Trophoblast cell (in vitro differentiated cells and primary cell): ENCODE measurements around the gene CLIP4.

Source experiments
- DNase-seq, 2 donors: peaks; one replicate each; pipeline ENCODE4 v3.0.0-alpha.2; 2016
- H2AFZ ChIP-seq: 2 replicates; pipeline ENCODE4 v1.6.1; 2013; ENCODE audit warnings: low read length, moderate library complexity, mild to moderate bottlenecking; ENCODE audit not compliant: insufficient read depth, poor library complexity
- H2AK5ac ChIP-seq: 2 replicates; pipeline ENCODE4 v1.6.1; 2013; ENCODE audit warnings: mild to moderate bottlenecking, low read length
- H2BK120ac ChIP-seq: 2 replicates; pipeline ENCODE4 v1.6.1; 2013; ENCODE audit warnings: low read length, mild to moderate bottlenecking, moderate library complexity; ENCODE audit not compliant: insufficient read depth, poor library complexity
- H2BK12ac ChIP-seq: 2 replicates; pipeline ENCODE4 v1.6.1; 2013; ENCODE audit warnings: mild to moderate bottlenecking, low read length, moderate library complexity
- H2BK5ac ChIP-seq: 2 replicates; pipeline ENCODE4 v1.6.1; 2013; ENCODE audit warnings: low read length, low read depth, moderate library complexity, mild to moderate bottlenecking; ENCODE audit not compliant: poor library complexity
- H3K14ac ChIP-seq: 2 replicates; pipeline ENCODE4 v1.6.1; 2013; ENCODE audit warnings: mild to moderate bottlenecking, low read length
- H3K18ac ChIP-seq: 2 replicates; pipeline ENCODE4 v1.6.1; 2013; ENCODE audit warnings: mild to moderate bottlenecking, low read length
- H3K23ac ChIP-seq: 2 replicates; pipeline ENCODE4 v1.6.1; 2013; ENCODE audit warnings: low read length
- H3K27ac ChIP-seq: 2 replicates; pipeline ENCODE4 v1.5.1; 2013; ENCODE audit warnings: low read depth, mild to moderate bottlenecking, inconsistent platforms, low read length, moderate library complexity
- H3K27me3 ChIP-seq: 2 replicates; pipeline ENCODE4 v1.6.1; 2013; ENCODE audit warnings: inconsistent platforms, mild to moderate bottlenecking, low read length, moderate library complexity; ENCODE audit not compliant: insufficient read depth
- H3K36me3 ChIP-seq, 2 experiments: 1 replicate in 1 of 2; 2 replicates in 1 of 2; pipeline ENCODE4 v1.6.1; 2013; ENCODE audit warnings: low read length in 2 of 2, mild to moderate bottlenecking in 2 of 2, moderate library complexity in 1 of 2; ENCODE audit not compliant: insufficient read depth in 2 of 2, control insufficient read depth in 1 of 2
- H3K4ac ChIP-seq: 2 replicates; pipeline ENCODE4 v1.6.1; 2013; ENCODE audit warnings: low read depth, mild to moderate bottlenecking, low read length, moderate library complexity
- H3K4me1 ChIP-seq, 2 experiments: 1 replicate in 1 of 2; 2 replicates in 1 of 2; pipeline ENCODE4 v1.6.1; 2013; ENCODE audit warnings: low read length in 2 of 2, mild to moderate bottlenecking in 2 of 2, moderate library complexity in 1 of 2; ENCODE audit not compliant: insufficient read depth in 2 of 2, control insufficient read depth in 1 of 2
- H3K4me2 ChIP-seq: 2 replicates; pipeline ENCODE4 v1.6.1; 2013; ENCODE audit warnings: inconsistent platforms, mild to moderate bottlenecking, low read length, moderate library complexity
- H3K4me3 ChIP-seq: 2 replicates; pipeline ENCODE4 v1.5.1; 2013; ENCODE audit warnings: mild to moderate bottlenecking, low read depth, low read length, inconsistent platforms
- H3K79me1 ChIP-seq: one replicate; pipeline ENCODE4 v1.6.1; 2013; ENCODE audit warnings: low read length
- H3K79me2 ChIP-seq: 2 replicates; pipeline ENCODE4 v1.6.1; 2013; ENCODE audit warnings: low read length, mild to moderate bottlenecking; ENCODE audit not compliant: control insufficient read depth, insufficient read depth, poor library complexity
- H3K9ac ChIP-seq: 2 replicates; pipeline ENCODE4 v1.6.1; 2013; ENCODE audit warnings: mild to moderate bottlenecking, low read length
- H3K9me3 ChIP-seq: 2 replicates; pipeline ENCODE4 v1.6.1; 2013; ENCODE audit warnings: low read depth, mild to moderate bottlenecking, control low read depth, inconsistent platforms, low read length; ENCODE audit not compliant: insufficient read depth
- H4K12ac ChIP-seq: 2 replicates; pipeline ENCODE4 v1.6.1; 2013; ENCODE audit warnings: low read depth, mild to moderate bottlenecking, low read length, moderate library complexity
- H4K8ac ChIP-seq: 2 replicates; pipeline ENCODE4 v1.6.1; 2013; ENCODE audit warnings: low read depth, mild to moderate bottlenecking, low read length, moderate library complexity
- H4K91ac ChIP-seq: one replicate; pipeline ENCODE4 v1.6.1; 2013; ENCODE audit warnings: low read depth, mild to moderate bottlenecking, low read length, moderate library complexity
- WGBS: extraction: QIAGEN DNeasy Blood & Tissue Kit; methylation state at CpG from one replicate; pipeline ENCODE4 v1.1.7; 2013; ENCODE audit warnings: missing lambda C conversion rate; ENCODE audit not compliant: insufficient read length, insufficient coverage; ENCODE audit errors: extremely low coverage; 5-methylcytosine and 5-hydroxymethylcytosine counted together

Gene CLIP4

DNA sequence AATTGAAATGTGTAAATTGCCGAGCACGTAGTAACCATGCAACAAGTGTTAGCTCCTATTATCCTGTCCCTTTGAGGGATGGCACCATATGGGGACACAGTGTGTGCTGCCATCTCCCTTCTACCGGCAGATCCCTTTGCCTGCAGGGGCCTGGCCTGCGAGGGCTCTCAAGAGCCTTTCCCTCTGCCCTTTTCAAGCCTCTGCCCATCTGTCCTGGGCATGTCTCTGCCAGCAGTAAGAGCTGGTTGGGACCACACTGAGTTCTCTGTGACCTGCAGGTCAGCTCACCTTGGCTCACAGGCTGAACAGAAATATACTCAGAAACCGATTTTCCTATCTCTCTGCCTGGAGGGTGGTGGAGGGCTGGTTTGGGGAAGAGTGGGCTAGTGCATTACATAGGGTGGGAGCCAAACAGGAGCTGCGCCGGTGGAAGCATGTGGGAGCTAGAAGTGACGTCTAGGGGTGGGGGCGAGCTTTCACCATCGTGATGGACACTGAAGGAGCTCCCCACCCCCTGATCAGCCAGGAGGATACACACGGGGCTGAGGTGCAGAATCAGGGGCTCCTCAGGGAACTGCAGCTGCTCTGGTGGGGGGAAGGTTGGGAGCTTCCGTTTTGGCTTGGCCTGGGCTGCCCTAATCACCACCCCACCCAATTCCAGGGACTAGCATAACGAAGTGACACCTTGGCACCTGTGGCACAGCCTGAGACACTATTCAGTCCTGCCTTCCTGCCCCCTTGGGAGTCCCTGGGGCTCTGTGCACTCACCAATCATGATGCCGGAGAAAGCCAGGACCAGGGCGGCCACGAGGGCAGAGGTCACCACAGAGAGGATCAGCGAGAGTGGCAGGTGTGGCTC is 109.7 kb downstream of the CLIP4 start:
- no CpG with 5 or more reads among the region's 17 CpGs for WGBS
- no peak overlapping the region for H2AK5ac ChIP-seq
- peaks cover 3% of the 10 kb centered on the region for H3K9me3 ChIP-seq
- H3K23ac ChIP-seq: no peak overlapping the region
- no peak overlapping the region for H3K18ac ChIP-seq
- H3K4me3 ChIP-seq: no peak overlapping the region
- no peak for DNase-seq
- peaks cover 0 to 4% of the 10 kb centered on the region in 2 experiments for H3K4me1 ChIP-seq
- H2BK12ac ChIP-seq: no peak overlapping the region
- H3K27ac ChIP-seq: no peak overlapping the region
- H4K8ac ChIP-seq: no peak overlapping the region
- H3K79me2 ChIP-seq: no peaks in the 10 kb centered on the region
- H3K9ac ChIP-seq: no peak overlapping the region
- no peak overlapping the region for H3K4ac ChIP-seq
- no peak overlapping the region for H3K4me2 ChIP-seq
- no peaks in the 10 kb centered on the region for H3K79me1 ChIP-seq
- H3K27me3 ChIP-seq: no peaks in the 10 kb centered on the region
- no peak overlapping the region for H2AFZ ChIP-seq
- no peak overlapping the region for H4K91ac ChIP-seq
- no peak overlapping the region for H3K14ac ChIP-seq
- no peak overlapping the region for H2BK120ac ChIP-seq
- no peak overlapping the region for H4K12ac ChIP-seq
- H3K36me3 ChIP-seq: no peaks in the 10 kb centered on the region
- H2BK5ac ChIP-seq: no peak overlapping the region

DNA sequence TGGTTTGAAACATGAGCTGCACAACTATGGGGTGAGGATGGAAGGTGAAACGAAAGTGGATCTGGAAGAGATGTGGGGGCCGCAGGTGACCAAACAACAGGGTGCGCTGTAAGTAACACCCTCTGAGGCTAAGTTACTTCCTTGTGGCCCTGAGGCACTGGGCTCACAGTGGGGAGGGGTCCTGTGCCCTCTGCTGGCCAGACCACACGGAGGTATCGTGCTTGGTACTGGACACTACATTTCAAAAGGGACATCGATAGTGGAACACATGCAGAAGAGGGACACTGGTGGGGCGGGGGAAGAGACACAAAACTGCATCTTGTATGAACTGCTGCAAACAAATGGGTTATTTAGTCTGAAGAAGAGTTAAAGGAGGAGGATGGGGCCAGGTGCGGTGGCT is 110.6 kb downstream of the CLIP4 start:
- Histone ChIP-seq H3K4me1 (peaks cover 0 to 4% of the 10 kb centered on the region in 2 experiments), H3K4me3 (no peak overlapping the region), H2AFZ (no peak overlapping the region), H3K9ac (no peak overlapping the region), H3K79me2 (no peaks in the 10 kb centered on the region), H3K23ac (no peak overlapping the region), H3K4me2 (no peak overlapping the region), H2BK120ac (no peak overlapping the region), H3K79me1 (no peaks in the 10 kb centered on the region), H3K14ac (no peak overlapping the region), H3K36me3 (no peaks in the 10 kb centered on the region), H2AK5ac (no peak overlapping the region), H4K8ac (no peak overlapping the region), H4K12ac (no peak overlapping the region), H3K4ac (no peak overlapping the region), H3K18ac (no peak overlapping the region), H2BK5ac (no peak overlapping the region), H3K27ac (no peak overlapping the region), H3K9me3 (peaks cover 3% of the 10 kb centered on the region), H4K91ac (no peak overlapping the region), H3K27me3 (no peaks in the 10 kb centered on the region), H2BK12ac (no peak overlapping the region)
- DNase-seq: no peak
- no CpG with 5 or more reads among the region's 8 CpGs for WGBS

GRCh38 chr2:29226375-29226774 is 111.2 kb downstream of the CLIP4 start:
- Histone ChIP-seq H3K27ac (no peak overlapping the region), H3K4me2 (no peak overlapping the region), H3K4me1 (peaks cover 0 to 4% of the 10 kb centered on the region in 2 experiments), H3K27me3 (no peaks in the 10 kb centered on the region), H3K23ac (no peak overlapping the region), H3K79me1 (no peaks in the 10 kb centered on the region), H3K18ac (no peak overlapping the region), H2AFZ (no peak overlapping the region), H2BK120ac (no peak overlapping the region), H2AK5ac (no peak overlapping the region), H4K12ac (no peak overlapping the region), H4K91ac (no peak overlapping the region), H3K9ac (no peak overlapping the region), H3K9me3 (peaks cover 3% of the 10 kb centered on the region), H3K79me2 (no peaks in the 10 kb centered on the region), H2BK5ac (no peak overlapping the region), H3K36me3 (no peaks in the 10 kb centered on the region), H3K4me3 (no peak overlapping the region), H4K8ac (no peak overlapping the region), H2BK12ac (no peak overlapping the region), H3K4ac (no peak overlapping the region), H3K14ac (no peak overlapping the region)
- no CpG with 5 or more reads among the region's 3 CpGs for WGBS
- no peak for DNase-seq

DNA sequence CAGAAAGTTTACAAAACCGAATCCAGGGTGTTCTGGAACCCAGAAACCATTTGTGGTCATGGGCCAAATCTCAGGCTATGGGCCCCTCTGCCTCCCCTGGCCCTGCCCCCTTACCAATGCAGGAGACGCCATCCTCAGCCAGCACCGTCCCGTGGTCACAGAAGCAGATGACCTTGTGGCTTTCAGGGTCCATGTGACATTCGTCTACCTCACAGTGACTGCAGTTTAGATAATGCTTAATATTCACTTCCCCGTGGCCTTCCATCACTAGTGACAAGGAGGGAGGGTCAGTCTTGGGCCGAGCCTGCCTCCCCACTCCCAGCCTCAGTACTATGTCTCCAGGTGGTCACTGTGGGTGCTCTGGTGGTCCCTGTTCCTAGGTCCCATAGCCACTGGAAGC is 111.6 kb downstream of the CLIP4 start:
- H4K91ac ChIP-seq: no peak overlapping the region
- no peak overlapping the region for H3K4ac ChIP-seq
- H3K9ac ChIP-seq: no peak overlapping the region
- H3K79me2 ChIP-seq: no peaks in the 10 kb centered on the region
- H2BK120ac ChIP-seq: no peak overlapping the region
- H3K4me1 ChIP-seq: peaks cover 0 to 4% of the 10 kb centered on the region in 2 experiments
- no peak overlapping the region for H2AK5ac ChIP-seq
- no peak overlapping the region for H2AFZ ChIP-seq
- no peak overlapping the region for H3K4me3 ChIP-seq
- DNase-seq: no peak
- H3K36me3 ChIP-seq: no peaks in the 10 kb centered on the region
- no peak overlapping the region for H4K8ac ChIP-seq
- peaks cover 3% of the 10 kb centered on the region for H3K9me3 ChIP-seq
- H2BK5ac ChIP-seq: no peak overlapping the region
- no peak overlapping the region for H3K4me2 ChIP-seq
- no peak overlapping the region for H3K23ac ChIP-seq
- H3K27me3 ChIP-seq: no peaks in the 10 kb centered on the region
- H3K18ac ChIP-seq: no peak overlapping the region
- H4K12ac ChIP-seq: no peak overlapping the region
- H3K79me1 ChIP-seq: no peaks in the 10 kb centered on the region
- no CpG with 5 or more reads among the region's 7 CpGs for WGBS
- H3K14ac ChIP-seq: no peak overlapping the region
- H3K27ac ChIP-seq: no peak overlapping the region
- no peak overlapping the region for H2BK12ac ChIP-seq
